Head of caudate nucleus (tissue), 42 donors: ENCODE results near the gene FOXK2.

ENCODE experiments used
- DNase-seq, 42 donors: peaks; one replicate each; pipeline versions ENCODE4 v3.0.0 to v3.0.0-alpha.2; 2020 to 2021; ENCODE audit warnings: mixed read lengths in 7 of 42
- intact Hi-C: fragments of 100-400 bp; cut with DNase I; formaldehyde crosslinking; loops from one replicate; pipeline ENCODE4 v1.15.0; 2022

The FOXK2 gene

DNA sequence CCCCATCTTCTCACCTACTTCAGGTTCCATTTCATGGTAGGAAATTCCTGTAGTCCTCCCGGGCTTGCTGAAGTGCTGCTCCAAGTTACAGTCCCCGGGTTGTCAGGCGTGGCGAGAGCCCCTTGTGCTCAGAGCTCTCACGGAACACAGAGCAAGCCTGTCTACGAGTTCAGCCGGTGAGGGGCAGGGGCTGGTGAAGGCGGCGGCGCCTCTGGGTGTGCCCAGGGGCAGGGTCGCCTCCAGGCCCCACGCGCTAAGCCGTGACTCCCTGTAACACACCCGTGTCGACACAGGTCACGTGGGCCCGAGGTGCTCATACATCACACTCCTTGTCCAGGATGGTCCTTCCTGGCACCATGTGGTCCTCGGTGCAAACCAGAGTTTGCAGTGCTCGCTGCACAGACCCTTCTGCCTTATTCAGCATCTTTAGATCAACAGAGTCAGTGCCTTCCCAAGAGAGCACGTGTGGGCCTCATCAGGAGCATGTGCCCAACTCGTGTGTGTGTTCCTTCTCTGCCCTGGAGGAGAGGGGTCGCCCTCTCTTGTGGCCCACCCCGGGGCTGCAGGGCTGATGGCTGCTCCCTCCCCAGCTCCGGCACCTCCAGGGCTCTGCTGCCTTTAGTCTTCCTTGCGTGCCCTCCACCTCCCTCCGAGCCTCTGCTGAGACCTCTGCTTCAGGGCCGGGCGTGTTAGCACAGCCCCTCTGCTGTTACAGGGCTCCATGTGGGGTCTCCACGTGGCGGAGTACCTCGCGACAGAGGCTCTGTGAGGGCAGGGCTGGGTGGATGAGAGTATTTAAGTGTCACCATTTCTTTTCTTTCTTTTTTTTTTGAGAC is 77.5 kb downstream of the FOXK2 start:
- intact Hi-C loops, result no loop called here

DNA sequence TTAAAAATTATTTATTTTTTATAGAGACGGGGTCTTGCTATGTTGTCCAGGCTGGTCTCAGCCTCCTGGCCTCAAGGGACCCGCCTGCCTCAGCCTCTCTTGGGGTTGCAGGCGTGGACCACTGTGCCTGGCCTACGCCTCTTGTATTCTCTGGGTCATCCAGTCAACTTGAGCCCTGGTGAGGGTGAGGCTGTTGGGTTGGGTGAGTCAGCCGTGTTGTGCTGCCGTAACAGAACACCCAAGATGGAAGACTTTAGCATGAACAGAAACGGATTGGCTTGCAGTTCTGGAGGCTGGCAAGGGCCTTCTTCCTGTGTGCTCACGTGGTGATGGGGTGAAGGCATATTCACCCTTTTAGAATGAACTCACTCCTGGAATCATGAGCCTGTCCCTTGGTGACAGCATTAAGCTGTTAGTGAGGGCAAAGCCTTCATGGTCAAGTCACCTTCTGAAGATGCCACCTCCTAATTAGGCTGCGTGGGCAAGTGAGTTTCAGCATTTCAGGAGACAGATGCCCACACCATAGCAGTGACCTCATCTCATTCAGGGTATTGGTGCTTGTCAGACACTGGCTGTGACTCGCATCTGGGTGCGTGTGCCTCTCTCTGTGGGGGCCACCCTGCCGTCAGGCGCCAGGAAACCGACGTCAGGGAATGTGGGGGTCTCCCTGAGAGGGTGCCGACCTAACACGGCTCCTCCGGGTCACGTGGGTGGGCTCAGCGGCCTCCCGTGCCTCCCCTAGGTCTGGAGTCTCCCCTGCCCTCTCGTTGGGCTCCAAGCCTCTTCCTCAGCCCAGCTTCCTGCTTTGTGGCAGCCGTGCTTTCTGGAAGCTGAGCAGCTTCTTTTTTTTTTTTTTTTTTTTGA is 79.0 kb downstream of the FOXK2 start:
- intact Hi-C loops, result no loop called here
- no peak for DNase-seq

More for the DNA sequence above, 77.5 kb downstream of the FOXK2 start:
- DNase-seq, result no peak

- intact Hi-C loops, result no loop called here
- no peak for DNase-seq
Measured at GRCh38 chr17:82599674-82600661, 80.4 kb downstream of the FOXK2 start.

DNA sequence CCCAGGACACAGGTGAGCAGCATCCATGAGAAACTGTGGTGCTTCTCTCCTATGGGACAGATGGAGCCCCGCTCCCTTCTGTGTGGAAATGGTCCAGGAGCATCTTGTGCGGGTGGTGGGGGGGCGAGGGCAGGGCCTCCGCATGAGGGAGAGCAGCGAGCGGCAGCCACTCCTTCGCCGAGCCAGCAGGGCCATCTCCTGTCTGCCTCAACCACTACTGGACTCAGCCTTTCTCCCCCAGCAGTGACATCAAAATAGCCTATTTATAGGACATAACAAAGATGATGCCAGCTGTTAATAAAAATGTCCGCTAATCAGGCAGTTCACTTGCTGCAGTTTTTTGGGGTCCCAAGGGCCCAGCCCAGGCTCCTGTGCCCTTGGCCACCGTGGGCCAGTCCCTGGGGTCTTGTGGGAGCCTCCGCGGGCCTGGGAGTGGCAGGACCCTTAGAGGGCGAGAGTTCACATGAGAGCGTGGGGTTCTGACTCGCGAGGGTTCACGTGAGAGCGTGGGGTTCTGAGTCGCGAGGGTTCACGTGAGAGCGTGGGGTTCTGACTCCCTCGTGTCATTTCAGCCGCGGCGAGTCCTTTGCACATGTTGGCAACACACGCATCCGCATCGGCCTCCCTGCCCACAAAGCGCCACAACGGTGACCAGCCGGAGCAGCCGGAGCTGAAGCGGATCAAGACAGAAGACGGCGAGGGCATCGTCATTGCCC is 81.4 kb downstream of the FOXK2 start:
- intact Hi-C loops, result no loop called here
- DNase-seq, result no peak

DNA sequence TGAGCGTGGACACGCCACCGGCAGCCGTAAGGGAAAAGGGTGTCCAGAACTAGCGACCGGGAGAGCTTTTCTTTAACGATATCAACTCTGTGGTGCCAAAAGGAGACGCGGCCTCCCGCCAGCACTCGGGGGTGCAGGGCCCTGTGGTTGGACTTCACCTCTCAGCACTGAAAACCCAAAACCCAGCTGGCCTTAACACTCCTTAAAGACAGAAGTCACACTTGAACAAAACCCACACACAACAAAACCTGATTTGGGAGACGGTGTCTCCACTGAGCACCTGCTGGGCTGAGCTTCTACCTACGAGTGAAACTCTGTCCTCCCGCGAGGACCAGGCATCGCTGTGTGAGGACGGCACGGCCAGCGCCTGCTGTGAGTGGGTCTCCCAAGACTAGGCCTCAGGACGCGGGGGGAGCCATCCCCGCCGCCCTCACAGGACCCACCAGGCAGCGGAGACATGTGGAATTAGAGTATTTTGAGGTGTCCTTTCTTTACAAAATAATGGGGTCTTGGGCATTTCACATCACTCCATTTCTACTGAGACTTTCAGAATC is 82.0 kb downstream of the FOXK2 start:
- no peak for DNase-seq
- intact Hi-C loops, result no loop called here

DNA sequence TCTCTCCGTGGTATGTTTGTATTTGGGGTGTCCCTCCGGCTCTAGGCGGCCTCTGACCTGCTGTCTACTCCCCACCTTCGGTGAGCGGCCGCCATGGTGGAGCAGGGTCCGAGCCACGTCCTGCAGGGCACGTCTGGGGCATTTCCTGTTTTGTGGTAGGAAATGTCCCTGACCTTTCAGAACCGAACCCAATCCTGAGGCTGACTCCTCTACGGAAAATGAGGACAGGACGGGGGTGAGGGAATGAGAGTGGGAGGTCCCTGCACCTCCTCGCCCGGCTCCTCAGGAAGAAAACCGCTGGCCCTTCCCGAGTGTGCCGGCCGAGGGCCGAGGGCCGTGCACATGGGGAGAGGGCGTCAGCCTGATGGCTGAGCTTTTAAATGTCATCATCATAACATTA is 83.0 kb downstream of the FOXK2 start:
- DNase-seq, result no peak
- intact Hi-C loops, result no loop called here

DNA sequence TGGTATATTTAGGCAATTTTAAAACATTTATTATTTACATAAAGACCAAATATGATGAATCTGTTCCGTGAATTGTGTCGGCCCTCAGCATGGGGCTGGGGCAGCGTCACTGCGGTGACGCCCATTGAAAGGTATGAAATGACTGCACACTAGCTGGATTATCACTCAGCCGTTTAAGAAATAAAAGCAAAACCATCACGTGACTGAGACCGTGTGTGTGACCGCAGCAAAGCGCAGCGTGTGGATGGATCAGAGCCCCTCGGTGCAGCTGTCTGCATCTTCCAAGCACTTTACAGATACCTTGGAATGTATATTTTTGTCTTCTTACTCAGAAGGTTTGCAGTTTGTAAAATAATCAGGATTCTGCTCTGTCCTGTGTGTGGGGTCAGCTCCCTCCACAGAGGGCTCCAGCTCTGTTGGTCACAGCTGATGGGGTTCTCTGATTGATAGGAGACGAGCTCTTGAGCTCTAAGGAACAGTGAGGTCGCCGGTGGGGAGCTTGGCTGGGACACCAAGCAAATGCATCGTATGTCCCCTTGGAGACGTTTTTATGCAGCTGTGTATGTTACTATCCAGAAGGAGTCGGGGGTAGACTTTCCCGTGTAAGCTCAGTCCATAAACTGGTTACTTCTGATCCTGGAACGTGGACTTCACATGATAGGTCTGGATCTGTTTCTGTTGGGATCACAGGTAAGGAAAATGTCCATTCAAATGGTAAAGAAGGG is 83.6 kb downstream of the FOXK2 start:
- DNase-seq, result no peak
- intact Hi-C loops, result no loop called here

DNA sequence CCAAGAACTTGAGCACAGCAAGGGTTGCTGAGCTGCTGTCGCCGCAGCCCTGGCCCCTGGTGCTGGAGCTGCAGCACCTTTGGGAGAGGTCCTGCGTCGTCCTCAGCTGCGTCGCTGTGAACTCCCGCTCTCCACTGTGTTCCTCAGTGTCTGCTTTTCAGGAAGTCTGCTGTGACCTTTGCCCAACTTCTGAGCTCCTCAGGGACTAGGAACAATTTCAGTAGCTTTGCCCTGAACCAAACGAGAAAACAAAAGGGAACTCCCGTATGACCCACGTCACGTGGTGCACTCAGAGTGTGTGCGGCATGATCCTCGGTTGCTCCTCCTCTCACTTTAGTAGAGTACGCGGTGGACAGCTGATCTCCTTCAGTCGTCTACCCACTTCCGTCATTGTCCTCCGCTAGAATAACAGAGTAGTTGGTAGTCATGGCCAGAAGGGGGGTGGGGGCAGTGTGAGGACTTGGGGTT is 84.5 kb downstream of the FOXK2 start:
- intact Hi-C loops, result no loop called here

DNA sequence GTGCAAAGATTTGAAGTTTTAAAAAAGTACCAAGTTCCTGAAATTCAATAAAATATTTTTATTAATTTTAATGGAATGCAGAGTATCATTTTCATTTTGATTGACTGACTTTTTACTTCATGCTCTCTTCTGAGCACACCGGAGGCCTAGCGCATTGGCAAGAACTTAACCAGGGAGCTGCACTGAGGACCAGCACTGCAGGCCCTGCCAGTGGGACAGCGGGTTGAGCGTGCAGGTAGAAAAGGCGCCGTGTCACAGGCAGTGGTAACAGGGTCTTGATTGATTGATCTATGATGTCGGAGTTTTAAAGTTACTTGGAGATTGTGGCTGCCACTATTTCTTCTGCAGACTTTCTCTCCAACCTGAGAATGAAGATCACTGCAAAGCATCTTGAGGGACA is 85.0 kb downstream of the FOXK2 start:
- intact Hi-C loops, result no loop called here
- DNase-seq, result no peak

More for the DNA sequence above, 84.5 kb downstream of the FOXK2 start:
- peak in 39 of 42 donors; percentile 5 to 81 (median 63) for DNase-seq

- intact Hi-C loops, result no loop called here
- peak in 1 of 42 donors; percentile 16 for DNase-seq
Measured at GRCh38 chr17:82605939-82606600, 86.5 kb downstream of the FOXK2 start.

GRCh38 chr17:82608816-82609215 is 89.3 kb downstream of the FOXK2 start:
- DNase-seq, result peak in 1 of 42 donors; percentile 46
- intact Hi-C loops, result no loop called here

GRCh38 chr17:82609655-82610054 is 90.1 kb downstream of the FOXK2 start:
- no peak for DNase-seq
- intact Hi-C loops, result no loop called here

DNA sequence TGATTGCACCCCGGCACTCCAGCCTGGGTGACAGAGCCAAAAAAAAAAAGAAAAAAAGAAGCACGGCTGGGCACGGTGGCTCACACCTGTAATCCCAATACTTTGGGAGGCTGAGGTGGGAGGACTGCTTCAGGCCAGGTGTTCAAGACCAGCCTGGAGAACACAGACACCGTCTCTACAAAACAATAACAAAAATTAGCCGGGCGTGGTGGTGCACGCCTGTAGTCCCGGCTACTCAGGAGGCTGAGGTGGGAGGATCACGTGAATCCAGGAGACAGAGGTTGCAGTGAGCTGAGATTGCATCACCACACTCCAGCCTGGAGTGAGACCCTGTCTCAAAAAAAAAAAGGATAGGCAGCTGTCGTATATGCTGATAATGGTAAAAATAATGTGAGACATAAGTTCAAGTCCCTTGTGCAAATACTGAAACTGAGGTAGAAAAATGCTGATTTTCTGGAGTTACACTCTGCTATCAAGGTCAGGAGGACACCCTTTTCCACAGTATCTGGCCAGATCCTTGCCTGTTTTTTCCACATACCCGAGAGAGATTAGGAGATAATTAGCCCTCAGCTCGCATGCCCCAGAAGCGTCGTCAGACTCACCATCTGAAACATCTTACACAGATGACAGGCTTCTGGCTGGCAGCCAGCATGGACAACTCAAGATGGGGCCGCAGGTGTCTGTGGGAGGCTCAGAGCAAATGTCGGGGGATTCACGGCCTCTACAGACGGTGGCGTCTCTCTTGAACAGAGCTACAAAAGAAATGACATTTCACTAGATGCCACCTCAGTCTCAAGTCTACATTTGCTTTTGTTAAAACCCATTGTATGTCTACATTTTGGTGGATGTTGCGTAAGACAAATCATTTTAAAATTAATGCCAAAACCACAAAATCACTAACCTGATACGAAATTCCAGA is 91.9 kb downstream of the FOXK2 start:
- peak in 4 of 42 donors; percentile 18 to 25 (median 24) for DNase-seq
- intact Hi-C loops, result no loop called here

GRCh38 chr17:82613283-82614094 is 94.0 kb downstream of the FOXK2 start:
- intact Hi-C loops, result no loop called here
- DNase-seq, result peak in 37 of 42 donors; percentile 25 to 88 (median 62)

DNA sequence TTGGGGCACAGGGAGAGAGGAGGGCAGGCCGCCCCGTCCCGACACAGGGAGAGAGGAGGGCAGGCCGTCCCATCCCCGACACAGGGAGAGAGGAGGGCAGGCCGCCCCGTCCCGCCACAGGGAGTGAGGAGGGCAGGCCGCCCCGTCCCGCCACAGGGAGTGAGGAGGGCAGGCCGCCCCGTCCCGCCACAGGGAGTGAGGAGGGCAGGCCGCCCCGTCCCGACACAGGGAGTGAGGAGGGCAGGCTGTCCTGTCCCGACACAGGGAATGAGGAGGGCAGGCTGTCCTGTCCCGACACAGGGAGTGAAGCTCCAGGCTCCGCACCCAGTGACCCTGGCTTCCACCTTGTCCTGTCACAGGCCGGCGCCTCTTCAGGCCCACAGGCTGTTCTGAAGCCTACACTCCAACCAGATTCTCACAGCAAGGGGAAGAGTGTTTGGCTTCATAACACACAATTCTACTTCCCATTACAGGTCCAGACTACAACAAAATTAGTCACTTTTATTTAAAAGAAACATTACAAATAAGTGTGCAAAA is 94.6 kb downstream of the FOXK2 start:
- DNase-seq, result no peak
- intact Hi-C loops, result no loop called here
